Measurements from ENCODE around the gene SULT1B1.

Gene SULT1B1

DNA sequence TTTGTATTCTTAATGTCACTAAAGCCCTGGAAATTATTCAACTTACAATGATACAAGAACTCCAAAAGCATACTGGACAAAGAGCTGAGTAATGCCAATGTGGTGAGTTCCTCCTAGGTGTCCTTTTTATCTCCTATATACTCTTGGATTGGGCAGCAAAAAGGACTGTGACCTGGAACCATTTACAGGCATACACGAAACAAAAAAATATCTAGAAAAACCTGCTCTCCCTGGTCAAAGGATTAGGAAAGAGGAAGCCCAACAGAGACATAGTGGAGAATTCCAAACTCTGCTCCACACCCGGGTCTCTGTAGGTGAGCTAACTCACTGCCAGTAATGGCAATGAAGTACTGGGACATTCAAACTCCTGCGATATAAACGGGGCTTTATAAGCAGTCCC, 25.3 kb downstream of the SULT1B1 start:
- Histone ChIP-seq H3K79me2 (ENCODE audit: insufficient read depth, low read length) (no peaks in the 10 kb centered on the region), H2AFZ (ENCODE audit: low read length) (no peak overlapping the region), H3K4me3 (ENCODE audit: low read depth, low read length, poor library complexity, severe bottlenecking) (no peak overlapping the region), H3K9ac (ENCODE audit: low read length) (no peak overlapping the region), H3K27ac (ENCODE audit: low read depth, low read length, poor library complexity, severe bottlenecking) (no peak overlapping the region), H3K9me2 (ENCODE audit: low read depth, low read length) (no peaks in the 10 kb centered on the region), H4K20me1 (ENCODE audit: insufficient read depth, low read length) (no peaks in the 10 kb centered on the region), H3K36me3 (ENCODE audit: insufficient read depth, low read length) (no peaks in the 10 kb centered on the region), H3K4me1 (ENCODE audit: insufficient read depth, low read length, severe bottlenecking) (no peaks in the 10 kb centered on the region), H3K27me3 (ENCODE audit: insufficient read depth, low read length) (no peaks in the 10 kb centered on the region), H3F3A (ENCODE audit: insufficient read depth, low read length) (no peaks in the 10 kb centered on the region), H3K4me2 (ENCODE audit: low read length) (no peak overlapping the region), H3K9me3 (ENCODE audit: low read length) (no peaks in the 10 kb centered on the region)
- TF ChIP-seq, protein P1, sequence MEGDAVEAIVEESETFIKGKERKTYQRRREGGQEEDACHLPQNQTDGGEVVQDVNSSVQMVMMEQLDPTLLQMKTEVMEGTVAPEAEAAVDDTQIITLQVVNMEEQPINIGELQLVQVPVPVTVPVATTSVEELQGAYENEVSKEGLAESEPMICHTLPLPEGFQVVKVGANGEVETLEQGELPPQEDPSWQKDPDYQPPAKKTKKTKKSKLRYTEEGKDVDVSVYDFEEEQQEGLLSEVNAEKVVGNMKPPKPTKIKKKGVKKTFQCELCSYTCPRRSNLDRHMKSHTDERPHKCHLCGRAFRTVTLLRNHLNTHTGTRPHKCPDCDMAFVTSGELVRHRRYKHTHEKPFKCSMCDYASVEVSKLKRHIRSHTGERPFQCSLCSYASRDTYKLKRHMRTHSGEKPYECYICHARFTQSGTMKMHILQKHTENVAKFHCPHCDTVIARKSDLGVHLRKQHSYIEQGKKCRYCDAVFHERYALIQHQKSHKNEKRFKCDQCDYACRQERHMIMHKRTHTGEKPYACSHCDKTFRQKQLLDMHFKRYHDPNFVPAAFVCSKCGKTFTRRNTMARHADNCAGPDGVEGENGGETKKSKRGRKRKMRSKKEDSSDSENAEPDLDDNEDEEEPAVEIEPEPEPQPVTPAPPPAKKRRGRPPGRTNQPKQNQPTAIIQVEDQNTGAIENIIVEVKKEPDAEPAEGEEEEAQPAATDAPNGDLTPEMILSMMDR (IDR thresholded peaks at IDR 0.05; ENCODE audit: low read length), result no peak
- no peak for TF ChIP-seq EZH2 (IDR thresholded peaks at IDR 0.05; ENCODE audit: borderline replicate concordance, low read length)

DNA sequence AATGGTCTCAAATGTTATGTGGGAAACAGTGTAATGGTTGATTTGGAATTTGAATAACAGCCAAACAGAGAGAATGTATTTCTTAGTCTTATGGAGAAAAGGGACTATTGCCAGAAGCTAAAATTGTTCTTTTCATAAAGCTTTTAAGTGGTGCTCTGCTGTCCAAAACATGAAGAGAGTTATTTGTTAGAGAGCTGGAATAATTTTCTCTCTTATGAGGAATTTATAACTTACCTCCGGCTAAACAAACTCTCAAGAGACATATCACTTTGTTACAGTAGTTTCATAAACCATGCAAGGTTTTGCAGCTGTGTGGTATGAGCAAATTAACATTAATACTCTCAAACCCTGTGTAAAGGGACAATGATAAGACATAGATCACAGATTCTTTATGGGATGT, 28.6 kb downstream of the SULT1B1 start:
- Histone ChIP-seq H4K20me1 (ENCODE audit: insufficient read depth, low read length) (no peaks in the 10 kb centered on the region), H3F3A (ENCODE audit: insufficient read depth, low read length) (no peaks in the 10 kb centered on the region), H3K27me3 (ENCODE audit: insufficient read depth, low read length) (no peaks in the 10 kb centered on the region), H2AFZ (ENCODE audit: low read length) (no peak overlapping the region), H3K79me2 (ENCODE audit: insufficient read depth, low read length) (no peaks in the 10 kb centered on the region), H3K4me2 (ENCODE audit: low read length) (no peak overlapping the region), H3K9me3 (ENCODE audit: low read length) (no peaks in the 10 kb centered on the region), H3K9ac (ENCODE audit: low read length) (no peak overlapping the region), H3K9me2 (ENCODE audit: low read depth, low read length) (no peaks in the 10 kb centered on the region), H3K4me1 (ENCODE audit: insufficient read depth, low read length, severe bottlenecking) (no peaks in the 10 kb centered on the region), H3K4me3 (ENCODE audit: low read depth, low read length, poor library complexity, severe bottlenecking) (no peak overlapping the region), H3K27ac (ENCODE audit: low read depth, low read length, poor library complexity, severe bottlenecking) (no peak overlapping the region), H3K36me3 (ENCODE audit: insufficient read depth, low read length) (no peaks in the 10 kb centered on the region)
- TF ChIP-seq EZH2 (IDR thresholded peaks at IDR 0.05; ENCODE audit: borderline replicate concordance, low read length), result no peak
- TF ChIP-seq, protein P1 (IDR thresholded peaks at IDR 0.05; ENCODE audit: low read length), result no peak

DNA sequence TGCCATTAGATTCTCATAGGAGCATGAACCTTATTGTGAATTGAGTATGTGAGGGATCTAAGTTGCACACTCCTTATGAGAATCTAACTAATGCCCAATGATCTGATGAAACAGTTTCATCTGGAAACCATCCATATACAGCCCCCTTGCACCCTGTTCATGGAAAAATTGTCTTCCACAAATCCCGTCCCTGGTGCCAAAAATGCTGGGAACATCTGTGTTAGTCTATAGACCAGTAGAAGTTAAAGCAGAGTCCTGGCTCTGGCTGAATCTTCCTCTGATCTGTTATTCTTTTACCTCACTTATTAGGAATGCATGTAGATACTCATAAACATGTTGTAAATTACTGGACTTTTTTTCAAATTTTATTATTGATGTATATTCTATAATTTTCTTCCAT, 29.2 kb downstream of the SULT1B1 start:
- Histone ChIP-seq H3K79me2 (ENCODE audit: insufficient read depth, low read length) (no peaks in the 10 kb centered on the region), H3K4me2 (ENCODE audit: low read length) (no peak overlapping the region), H3K4me3 (ENCODE audit: low read depth, low read length, poor library complexity, severe bottlenecking) (no peak overlapping the region), H3K27ac (ENCODE audit: low read depth, low read length, poor library complexity, severe bottlenecking) (no peak overlapping the region), H3K9me2 (ENCODE audit: low read depth, low read length) (no peaks in the 10 kb centered on the region), H3K9ac (ENCODE audit: low read length) (no peak overlapping the region), H2AFZ (ENCODE audit: low read length) (no peak overlapping the region), H3K27me3 (ENCODE audit: insufficient read depth, low read length) (no peaks in the 10 kb centered on the region), H3K9me3 (ENCODE audit: low read length) (no peaks in the 10 kb centered on the region), H3K36me3 (ENCODE audit: insufficient read depth, low read length) (no peaks in the 10 kb centered on the region), H3F3A (ENCODE audit: insufficient read depth, low read length) (no peaks in the 10 kb centered on the region), H3K4me1 (ENCODE audit: insufficient read depth, low read length, severe bottlenecking) (no peaks in the 10 kb centered on the region), H4K20me1 (ENCODE audit: insufficient read depth, low read length) (no peaks in the 10 kb centered on the region)
- no peak for TF ChIP-seq EZH2 (IDR thresholded peaks at IDR 0.05; ENCODE audit: borderline replicate concordance, low read length)
- TF ChIP-seq, protein P1 (IDR thresholded peaks at IDR 0.05; ENCODE audit: low read length), result no peak

Measured in OCI-LY1 (cell line).